Bronchial smooth muscle cell (primary cell): ENCODE data around the gene UMPS. TPM values are rescaled to one million over a fixed set of nuclear protein-coding genes. Genes with fewer than 3 reads are reported as not detected.

Experiments
- total RNA-seq: library from RNA; depleted of rRNA; stranded (reverse); fragments of >200 nt; gene quantifications from 2 replicates; pipeline ENCODE4 v1.2.1, GENCODE V29; 2014

UMPS gene
- 25.2 and 29.0 TPM in 2 replicates for total RNA-seq

DNA sequence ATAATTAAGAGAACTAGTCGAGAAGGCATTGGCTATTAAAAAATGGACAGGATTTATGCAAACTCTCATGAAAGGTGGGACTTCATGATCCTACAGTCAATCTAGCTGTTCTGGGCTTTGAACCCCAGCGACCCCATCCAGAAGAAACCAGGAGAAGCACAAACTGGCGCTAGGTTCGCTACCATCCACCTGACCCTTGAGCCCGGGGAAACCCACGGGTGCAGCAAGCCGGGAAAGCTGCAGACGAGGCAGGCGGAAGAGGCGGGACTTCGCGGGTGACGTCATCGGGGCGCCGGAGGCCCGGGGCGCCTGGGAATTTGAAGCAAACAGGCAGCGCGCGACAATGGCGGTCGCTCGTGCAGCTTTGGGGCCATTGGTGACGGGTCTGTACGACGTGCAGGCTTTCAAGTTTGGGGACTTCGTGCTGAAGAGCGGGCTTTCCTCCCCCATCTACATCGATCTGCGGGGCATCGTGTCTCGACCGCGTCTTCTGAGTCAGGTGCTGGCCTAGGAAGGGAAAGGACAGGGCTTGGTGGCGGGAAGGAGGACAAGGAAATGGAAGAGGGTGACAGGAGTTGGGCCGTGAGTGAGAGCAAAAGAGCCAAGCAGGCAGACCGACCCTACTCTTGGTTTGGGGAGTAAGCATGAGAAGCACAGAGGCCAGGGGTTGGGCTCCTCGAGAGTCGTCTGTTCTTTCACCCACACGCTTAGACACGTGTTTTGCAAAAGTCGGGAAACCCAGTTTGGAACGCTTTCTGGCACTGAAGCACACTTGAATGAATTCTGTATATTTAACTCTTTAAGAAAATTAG is at the start of gene UMPS:
Gene UMPS, plus strand, starts transcription at position 324 of the 812 bp plus-strand sequence. Its CDS starts 20 bp downstream, at position 344.

Other genes with a start within 250 kb of the UMPS start
- 273 and 391 TPM in 2 replicates for gene ITGB5, start 156.9 kb downstream of the UMPS start, total RNA-seq
- gene MUC13, start 204.3 kb downstream of the UMPS start, total RNA-seq: not detected in 2 replicates